A673 (cell line): ENCODE measurements around the gene CFLAR. TPM values are rescaled to one million over a fixed set of nuclear protein-coding genes. Genes with fewer than 3 reads are reported as not detected.

ENCODE experiments used
- BruUV-seq: library from RNA; stranded (reverse); fragments of 400-500 nt; replicated peaks from 2 replicates; lab custom pipeline; 2021; lab: Mats Ljungman, UMichigan
- CTCF ChIA-PET: fragments of 300-600 bp; sonication (Branson Sonifier 250); formaldehyde crosslinking; loops from one replicate; lab custom pipeline; 2022; ENCODE audit warnings: antibody characterized with exemption; lab: Charles Lee
- POLR2A ChIA-PET: fragments of 300-600 bp; sonication (Branson Sonifier 250); formaldehyde crosslinking; loops from one replicate; lab custom pipeline; 2022; ENCODE audit warnings: antibody characterized with exemption; ENCODE audit not compliant: low non-redundant PET; lab: Charles Lee
- DNase-seq: peaks from one replicate; pipeline ENCODE4 v3.0.0-alpha.2; 2015; ENCODE audit warnings: low spot score
- H3K27ac ChIP-seq: fragments of 200-600 bp; sonication (generic); 2 replicates; pipeline ENCODE4 v1.5.1; 2016; ENCODE audit warnings: mixed run types, low read depth, mild to moderate bottlenecking, mixed read lengths, antibody characterized with exemption, low read length; ENCODE audit not compliant: poor library complexity, severe bottlenecking
- H3K27me3 ChIP-seq: fragments of 200-600 bp; sonication (generic); replicated peaks from 2 replicates; pipeline ENCODE4 v1.6.1; 2017; ENCODE audit warnings: mixed run types, low read depth, mild to moderate bottlenecking, mixed read lengths, antibody characterized with exemption, low read length; ENCODE audit not compliant: insufficient read depth, poor library complexity
- H3K36me3 ChIP-seq: fragments of 200-600 bp; sonication (generic); 2 replicates; pipeline ENCODE4 v1.6.1; 2016; ENCODE audit warnings: mixed run types, mild to moderate bottlenecking, mixed read lengths, antibody characterized with exemption, low read length; ENCODE audit not compliant: insufficient read depth, poor library complexity, severe bottlenecking
- H3K4me1 ChIP-seq: fragments of 200-600 bp; sonication (generic); 2 replicates; pipeline ENCODE4 v1.6.1; 2017; ENCODE audit warnings: mixed run types, mild to moderate bottlenecking, mixed read lengths, antibody characterized with exemption, low read length; ENCODE audit not compliant: insufficient read depth, poor library complexity, severe bottlenecking
- H3K4me3 ChIP-seq: fragments of 200-600 bp; sonication (generic); 2 replicates; pipeline ENCODE4 v1.5.1; 2016; ENCODE audit warnings: low read depth, mixed run types, mild to moderate bottlenecking, mixed read lengths, low read length; ENCODE audit not compliant: poor library complexity, severe bottlenecking
- H3K9me3 ChIP-seq: fragments of 200-600 bp; sonication (generic); 2 replicates; pipeline ENCODE4 v1.6.1; 2016; ENCODE audit warnings: mixed run types, low read depth, mild to moderate bottlenecking, mixed read lengths, antibody characterized with exemption, low read length; ENCODE audit not compliant: poor library complexity, severe bottlenecking
- EZH2 ChIP-seq: fragments of 200-600 bp; sonication (generic); IDR thresholded peaks from 2 replicates; pipeline ENCODE4 v1.6.1; 2017; ENCODE audit warnings: borderline replicate concordance, low read depth, mild to moderate bottlenecking, mixed read lengths, antibody characterized with exemption, low read length; ENCODE audit not compliant: poor library complexity, severe bottlenecking
- intact Hi-C: fragments of 100-400 bp; cut with micrococcal nuclease; formaldehyde crosslinking; loops from one replicate; pipeline ENCODE4 v1.10.0; 2022; ENCODE audit not compliant: unreplicated experiment
- total RNA-seq: library from RNA; stranded (reverse); gene quantifications from 2 replicates; pipeline ENCODE4 v1.2.3, GENCODE V29; 2021
- TF ChIP-seq, protein P1 (sequence below): fragments of 300-800, 200-600 bp; sonication (generic); conservative IDR thresholded peaks from 2 replicates; pipeline ENCODE4 v1.5.1; 2017; ENCODE audit warnings: low read depth, mild to moderate bottlenecking, antibody characterized with exemption, low read length, moderate library complexity, mixed read lengths

The CFLAR gene
- total RNA-seq, 1 experiment from 2014 or later, result 55.1 TPM

DNA sequence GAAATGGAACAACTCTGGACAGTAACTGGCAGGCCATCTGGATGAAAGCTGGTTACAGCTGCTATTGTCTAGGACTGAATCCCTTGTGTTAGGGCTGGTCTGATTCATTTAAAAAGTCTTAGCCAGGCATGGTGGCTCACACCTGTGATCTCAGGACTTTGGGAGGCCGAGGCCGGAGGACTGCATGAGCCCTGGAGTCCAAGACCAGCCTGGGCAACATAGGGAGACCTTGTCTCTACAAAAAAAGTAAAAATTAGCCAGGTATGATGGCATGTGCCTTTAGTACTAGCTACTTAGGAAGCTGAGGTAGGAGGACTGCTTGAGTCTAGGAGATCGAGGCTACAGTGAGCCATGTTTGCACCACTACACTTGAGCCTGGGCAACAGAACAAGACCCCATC lies 15.5 kb upstream of the CFLAR start:
- no peaks in the 10 kb centered on the region for H3K27me3 ChIP-seq
- no peaks in the 10 kb centered on the region for H3K9me3 ChIP-seq
- no peaks in the 10 kb centered on the region for H3K36me3 ChIP-seq
- POLR2A ChIA-PET, result no interaction called here
- no peak overlapping the region for H3K27ac ChIP-seq
- no TSS peak for BruUV-seq
- intact Hi-C loops, result no loop called here
- CTCF ChIA-PET, result interaction anchor here (0.6 kb wide), 1 partner anchor 17 kb away, joined by 3 read pairs; no protein-coding TSS in a partner anchor
- no peak for TF ChIP-seq EZH2
- TF ChIP-seq, protein P1, sequence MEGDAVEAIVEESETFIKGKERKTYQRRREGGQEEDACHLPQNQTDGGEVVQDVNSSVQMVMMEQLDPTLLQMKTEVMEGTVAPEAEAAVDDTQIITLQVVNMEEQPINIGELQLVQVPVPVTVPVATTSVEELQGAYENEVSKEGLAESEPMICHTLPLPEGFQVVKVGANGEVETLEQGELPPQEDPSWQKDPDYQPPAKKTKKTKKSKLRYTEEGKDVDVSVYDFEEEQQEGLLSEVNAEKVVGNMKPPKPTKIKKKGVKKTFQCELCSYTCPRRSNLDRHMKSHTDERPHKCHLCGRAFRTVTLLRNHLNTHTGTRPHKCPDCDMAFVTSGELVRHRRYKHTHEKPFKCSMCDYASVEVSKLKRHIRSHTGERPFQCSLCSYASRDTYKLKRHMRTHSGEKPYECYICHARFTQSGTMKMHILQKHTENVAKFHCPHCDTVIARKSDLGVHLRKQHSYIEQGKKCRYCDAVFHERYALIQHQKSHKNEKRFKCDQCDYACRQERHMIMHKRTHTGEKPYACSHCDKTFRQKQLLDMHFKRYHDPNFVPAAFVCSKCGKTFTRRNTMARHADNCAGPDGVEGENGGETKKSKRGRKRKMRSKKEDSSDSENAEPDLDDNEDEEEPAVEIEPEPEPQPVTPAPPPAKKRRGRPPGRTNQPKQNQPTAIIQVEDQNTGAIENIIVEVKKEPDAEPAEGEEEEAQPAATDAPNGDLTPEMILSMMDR, result no peak
- no peak overlapping the region for H3K4me3 ChIP-seq
- no peaks in the 10 kb centered on the region for H3K4me1 ChIP-seq
- no peak for DNase-seq

GRCh38 chr2:201105759-201106158 lies 10.2 kb upstream of the CFLAR start:
- BruUV-seq, result no TSS peak
- Histone ChIP-seq H3K4me3 (no peak overlapping the region), H3K27me3 (no peaks in the 10 kb centered on the region), H3K4me1 (no peaks in the 10 kb centered on the region), H3K9me3 (no peaks in the 10 kb centered on the region), H3K36me3 (no peaks in the 10 kb centered on the region), H3K27ac (no peak overlapping the region)
- ChIA-PET CTCF (no interaction called here), POLR2A (no interaction called here)
- DNase-seq, result no peak
- TF ChIP-seq, protein P1, result no peak
- TF ChIP-seq EZH2, result no peak
- intact Hi-C loops, result no loop called here

DNA sequence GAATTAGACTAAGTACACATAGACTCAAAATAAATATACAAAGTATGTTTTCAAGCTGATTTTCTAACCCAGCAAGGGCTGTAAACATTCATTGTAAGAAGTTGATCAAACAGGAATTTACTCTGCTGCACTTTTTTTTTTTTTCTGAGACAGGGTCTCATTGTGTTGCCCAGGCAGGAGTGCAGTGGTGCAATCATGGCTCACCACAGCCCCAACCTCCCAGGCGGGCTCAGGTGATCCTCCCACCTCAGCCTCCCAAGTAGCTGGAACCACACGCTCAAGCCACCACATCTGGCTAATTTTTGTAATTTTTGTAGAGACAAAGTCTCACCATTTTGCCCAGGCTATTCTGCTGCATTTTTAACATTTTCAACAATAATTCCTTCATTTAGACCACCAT lies 8.3 kb upstream of the CFLAR start:
- Histone ChIP-seq H3K4me3 (no peak overlapping the region), H3K9me3 (no peaks in the 10 kb centered on the region), H3K27ac (no peak overlapping the region), H3K4me1 (no peaks in the 10 kb centered on the region), H3K27me3 (no peaks in the 10 kb centered on the region), H3K36me3 (no peaks in the 10 kb centered on the region)
- POLR2A ChIA-PET, result no interaction called here
- intact Hi-C loops, result no loop called here
- BruUV-seq, result no TSS peak
- TF ChIP-seq EZH2, result no peak
- TF ChIP-seq, protein P1, result no peak
- no peak for DNase-seq
- CTCF ChIA-PET, result no interaction called here
